HG03066 (cell line): ENCODE data around the gene LHB.
"Not testable (repeated sequence)": the region's sequence is repeated elsewhere in the genome, so short reads cannot be mapped to it uniquely, and the experiment has no call there.

Experiments used
- ATAC-seq: cut with Tn5 transposase; IDR thresholded peaks from one replicate; pipeline ENCODE4 v1.9.1; 2021; ENCODE audit warnings: low read depth; ENCODE audit not compliant: unreplicated experiment

LHB gene

DNA sequence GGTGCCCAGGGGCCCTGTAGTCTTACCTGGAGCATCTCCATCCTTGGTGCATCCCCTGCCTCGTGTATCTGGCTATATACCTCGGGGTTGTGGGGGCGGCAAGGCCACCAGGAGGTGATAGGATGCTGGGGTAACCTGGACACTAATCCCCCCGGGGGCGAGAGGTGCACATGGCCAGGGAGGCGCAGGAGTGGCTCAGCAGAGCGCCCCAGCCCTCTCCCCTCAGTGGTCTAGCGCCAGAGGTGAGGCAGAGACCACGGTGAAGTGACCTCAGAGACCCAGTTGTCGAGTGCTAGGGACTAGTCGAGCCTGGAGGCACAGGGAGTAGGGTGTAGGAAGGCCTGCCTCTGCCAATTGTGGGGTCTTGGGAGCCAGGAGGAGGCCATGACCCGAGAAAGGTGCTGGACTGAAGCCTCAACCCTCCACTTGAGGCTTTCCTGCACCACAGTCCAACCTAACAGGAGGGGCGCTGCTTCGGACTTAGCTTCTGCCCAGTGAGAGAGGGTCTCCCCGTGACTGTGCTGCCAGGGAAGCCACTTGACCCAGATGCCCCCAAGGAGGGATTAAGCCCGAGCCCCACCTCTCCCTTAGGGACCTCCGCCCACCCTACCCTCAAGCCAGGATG lies at the start of gene LHB:
TSS of gene LHB (minus strand) at position 51 of the 625 bp plus-strand sequence. CDS start at position 41, 10 bp downstream.
- no peak for ATAC-seq

DNA sequence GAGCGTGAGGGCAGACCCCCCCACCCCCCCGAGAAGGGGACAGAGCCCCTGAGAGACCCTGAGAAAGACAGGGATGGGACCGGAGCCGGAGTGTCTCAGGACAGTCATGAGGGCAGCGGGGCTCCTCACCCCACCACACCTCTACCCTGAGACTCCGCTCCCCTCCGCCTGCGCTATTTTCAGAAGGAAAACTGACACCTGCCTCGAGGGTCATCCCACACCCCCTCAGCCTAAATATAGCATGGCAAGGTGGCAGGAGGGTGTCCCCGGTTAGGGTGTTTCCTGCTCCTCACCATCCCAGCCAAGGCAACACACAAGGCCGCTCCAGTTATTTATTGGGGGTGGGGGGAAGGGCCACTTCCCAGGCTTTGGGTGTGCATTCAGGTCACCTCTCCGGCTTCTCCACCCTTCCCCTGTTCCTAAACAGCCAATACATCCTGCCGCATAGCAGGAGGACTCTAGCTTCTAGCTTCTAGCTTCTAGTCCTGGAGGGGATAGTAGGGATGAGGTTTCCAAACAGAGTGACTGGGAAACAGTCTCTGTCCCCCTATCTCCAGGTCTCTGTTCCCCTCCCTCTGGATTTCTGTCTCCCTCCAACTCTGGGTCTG lies 49.1 kb upstream of the LHB start:
- ATAC-seq = no peak

GRCh38 chr19:49064768-49065611 lies 48.1 kb upstream of the LHB start, which contains the start of gene NTF4:
Gene NTF4, minus strand, starts transcription at chr19:49064818. Its CDS starts 2,821 bp downstream, at chr19:49061997.
- ATAC-seq = no peak

DNA sequence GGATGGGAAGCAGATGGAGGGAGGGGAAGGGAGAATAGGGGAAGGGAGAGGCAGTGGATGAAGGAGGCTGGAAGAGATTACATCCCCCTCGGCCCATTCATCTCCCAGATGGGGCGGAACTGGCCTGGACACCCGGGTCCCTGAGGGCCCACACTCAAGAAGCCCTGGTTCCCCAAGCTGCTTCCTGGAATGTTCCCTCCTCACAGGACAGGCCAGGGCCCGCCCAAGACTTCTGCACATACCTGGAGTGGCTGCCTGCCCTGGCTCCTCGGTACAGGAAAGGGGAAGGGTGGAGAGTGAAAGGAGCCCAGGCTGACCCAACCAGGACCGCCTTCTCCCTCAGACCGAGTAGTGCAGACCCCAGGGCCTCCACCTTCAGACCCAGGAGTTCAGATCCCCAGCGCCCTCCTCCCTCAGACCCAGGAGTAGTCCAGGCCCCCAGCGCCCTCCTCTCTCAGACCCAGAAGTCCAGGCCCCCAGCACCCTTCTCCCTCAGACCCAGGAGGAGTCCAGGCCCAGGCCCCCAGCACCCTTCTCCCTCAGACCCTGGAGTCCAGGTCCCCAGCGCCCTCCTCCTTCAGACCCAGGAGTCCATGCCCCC lies 47.2 kb upstream of the LHB start:
- no peak for ATAC-seq

GRCh38 chr19:49061445-49061844 lies 44.6 kb upstream of the LHB start:
- ATAC-seq = no peak

- ATAC-seq = no peak
Observed at GRCh38 chr19:49061000-49061399, 44.1 kb upstream of the LHB start.

GRCh38 chr19:49059053-49059452 lies 42.2 kb upstream of the LHB start:
- no peak for ATAC-seq

DNA sequence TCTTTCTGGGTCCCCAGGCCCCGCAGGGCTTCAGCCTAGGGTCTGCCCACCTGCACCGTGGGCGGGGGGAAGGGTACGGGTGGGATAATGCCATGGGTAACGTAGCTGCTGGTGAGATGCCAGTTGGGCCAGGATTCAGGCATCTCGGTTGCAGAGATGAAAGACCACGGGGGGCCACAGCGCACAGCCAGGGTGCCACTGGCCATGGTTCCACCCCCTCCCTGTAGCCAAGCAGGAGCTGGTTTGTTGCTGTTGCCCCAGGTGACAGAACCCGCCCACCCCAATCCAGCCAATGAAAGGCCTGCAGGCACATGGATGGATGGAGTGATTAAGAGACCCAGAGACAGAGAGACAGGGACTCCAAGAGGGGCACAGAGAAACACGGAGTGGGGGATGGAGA lies 41.7 kb upstream of the LHB start:
- ATAC-seq = no peak

GRCh38 chr19:49057636-49058234 lies 40.8 kb upstream of the LHB start, which contains the start of gene CGB7:
Gene CGB7, minus strand, starts transcription at chr19:49057749. Its CDS starts 2,374 bp downstream, at chr19:49055375.
- no peak for ATAC-seq

GRCh38 chr19:49056902-49057596 lies 40.2 kb upstream of the LHB start:
- ATAC-seq = not testable (repeated sequence)

DNA sequence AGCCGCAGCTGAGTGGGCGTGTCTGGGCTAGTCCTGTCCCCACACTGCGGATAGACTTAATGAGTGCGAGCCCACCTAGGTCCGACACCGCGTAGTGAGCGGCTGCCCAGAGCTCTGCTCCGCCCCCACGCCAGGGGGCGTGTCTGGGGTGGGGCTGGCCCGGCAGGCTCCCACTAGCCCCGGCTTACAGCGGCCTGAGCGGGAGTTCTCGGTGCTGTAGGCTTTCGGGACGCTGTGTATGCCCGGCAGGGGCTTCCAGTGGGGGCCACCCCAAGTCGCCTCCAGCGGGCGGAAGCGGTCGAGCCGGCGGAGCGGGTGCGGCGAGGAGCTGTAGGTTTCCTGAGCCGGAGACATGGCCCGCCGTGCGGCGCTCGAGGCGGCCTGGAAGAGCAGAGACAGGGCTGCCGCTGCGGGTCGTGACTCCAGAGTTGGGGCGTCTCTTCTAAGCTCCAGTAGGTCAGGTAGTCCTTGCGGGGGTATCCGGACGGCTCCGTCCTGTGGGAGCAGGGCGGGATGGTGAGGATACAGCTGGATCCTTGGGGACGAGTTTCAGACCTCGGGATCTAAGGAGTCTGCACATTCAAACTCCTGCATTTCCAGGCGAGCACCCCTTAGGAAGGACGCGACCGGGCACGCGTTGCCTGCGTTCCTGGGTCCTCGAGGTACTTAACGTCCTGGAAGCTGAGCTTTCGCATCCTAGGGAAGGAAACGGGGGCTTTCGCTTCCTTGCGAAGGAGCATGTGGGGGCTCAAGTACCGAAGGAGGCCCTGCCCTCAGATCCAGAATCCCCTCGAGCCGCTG lies 39.4 kb upstream of the LHB start:
- no peak for ATAC-seq

DNA sequence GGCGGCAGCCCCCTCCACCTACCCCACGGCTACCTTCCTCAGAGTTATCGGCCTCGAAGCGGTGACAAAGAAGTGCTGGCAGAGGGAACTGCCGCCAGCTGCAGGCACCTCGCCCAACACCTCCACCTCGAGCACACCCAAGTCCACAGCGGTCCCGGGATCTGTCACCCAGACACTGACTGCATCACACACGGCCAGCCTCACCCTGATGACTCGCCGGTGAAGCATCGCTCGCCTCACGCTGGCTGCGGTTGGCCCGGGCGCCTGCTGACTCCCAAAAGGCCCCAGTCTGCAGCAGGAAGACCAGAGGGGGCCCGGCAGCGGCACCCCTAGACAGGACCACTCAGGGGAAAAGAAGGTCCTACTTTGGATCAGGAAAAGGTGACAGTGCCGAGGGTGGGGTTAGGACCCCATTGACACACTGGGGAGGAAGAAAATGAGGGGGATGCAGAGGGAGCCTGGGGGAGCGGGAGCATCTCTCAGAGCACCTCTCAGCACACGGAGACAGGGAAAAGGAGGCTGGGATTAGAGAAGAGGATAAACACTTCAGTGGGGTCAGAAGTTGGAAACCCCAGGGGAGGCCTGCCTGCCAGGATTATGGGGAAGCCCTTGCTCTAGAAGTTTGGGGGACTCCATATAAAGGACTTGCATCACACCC lies 33.6 kb upstream of the LHB start:
- not testable (repeated sequence) for ATAC-seq

DNA sequence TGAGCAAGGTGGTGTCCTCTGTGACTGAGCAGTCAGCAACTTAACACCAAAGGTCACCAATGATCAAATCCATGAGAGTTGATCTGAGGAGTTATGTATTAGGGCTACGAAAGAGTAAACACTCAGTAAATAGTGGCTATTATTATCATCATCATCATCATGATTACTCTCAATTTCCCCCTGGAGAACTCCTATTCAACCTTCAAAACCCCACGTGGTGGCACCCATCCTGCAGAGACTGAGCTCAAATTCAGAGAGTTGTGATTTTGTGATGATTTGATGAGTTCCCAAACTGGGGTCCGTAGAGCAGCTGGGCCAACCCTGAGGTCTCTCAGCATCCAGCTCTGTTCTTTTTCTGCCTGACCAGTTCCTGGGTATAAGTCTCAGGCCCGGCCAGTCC lies 32.9 kb upstream of the LHB start:
- not testable (repeated sequence) for ATAC-seq

DNA sequence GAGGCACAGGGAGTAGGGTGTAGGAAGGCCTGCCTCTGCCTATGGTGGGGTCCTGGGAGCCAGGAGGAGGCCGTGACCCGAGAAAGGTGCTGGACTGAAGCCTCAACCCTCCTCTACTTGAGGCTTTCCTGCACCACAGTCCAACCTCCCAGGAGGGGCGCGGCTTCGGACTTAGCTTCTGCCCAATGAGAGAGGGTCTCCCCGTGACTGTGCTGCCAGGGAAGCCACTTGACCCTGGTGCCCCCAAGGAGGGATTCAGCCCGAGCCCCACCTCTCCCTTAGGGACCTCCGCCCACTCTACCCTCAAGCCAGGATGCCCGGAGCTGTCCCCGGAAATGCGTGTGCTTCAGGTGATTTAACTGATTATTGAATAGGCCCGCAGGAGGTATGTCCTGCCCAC lies 32.1 kb upstream of the LHB start, which contains the start of gene CGB8:
TSS of gene CGB8 (minus strand) at position 101 of the 400 bp plus-strand sequence. CDS start 372 bp downstream, outside the sequence.
- not testable (repeated sequence) for ATAC-seq

- ATAC-seq = not testable (repeated sequence)
Observed at GRCh38 chr19:49043548-49043947, 26.7 kb upstream of the LHB start, which contains the start of gene CGB5. Gene CGB5, plus strand, starts transcription at chr19:49043848. Its CDS starts 362 bp downstream, at chr19:49044210.

GRCh38 chr19:49042666-49043065 lies 25.8 kb upstream of the LHB start:
- not testable (repeated sequence) for ATAC-seq

- no peak for ATAC-seq
Observed at GRCh38 chr19:49042177-49042576, 25.3 kb upstream of the LHB start.

- not testable (repeated sequence) for ATAC-seq
Observed at GRCh38 chr19:49039736-49040135, 22.8 kb upstream of the LHB start.
